Fibroblast of peridontal ligament (primary cell): Measurements from ENCODE around the gene FTCD.
"Not testable (repeated sequence)": the region's sequence is repeated elsewhere in the genome, so short reads cannot be mapped to it uniquely, and the experiment has no call there.

Experiments used
- DNase-seq: peaks from one replicate; pipeline ENCODE4 v3.0.0-alpha.2; 2010; ENCODE audit errors: extremely low read depth

Gene FTCD

DNA sequence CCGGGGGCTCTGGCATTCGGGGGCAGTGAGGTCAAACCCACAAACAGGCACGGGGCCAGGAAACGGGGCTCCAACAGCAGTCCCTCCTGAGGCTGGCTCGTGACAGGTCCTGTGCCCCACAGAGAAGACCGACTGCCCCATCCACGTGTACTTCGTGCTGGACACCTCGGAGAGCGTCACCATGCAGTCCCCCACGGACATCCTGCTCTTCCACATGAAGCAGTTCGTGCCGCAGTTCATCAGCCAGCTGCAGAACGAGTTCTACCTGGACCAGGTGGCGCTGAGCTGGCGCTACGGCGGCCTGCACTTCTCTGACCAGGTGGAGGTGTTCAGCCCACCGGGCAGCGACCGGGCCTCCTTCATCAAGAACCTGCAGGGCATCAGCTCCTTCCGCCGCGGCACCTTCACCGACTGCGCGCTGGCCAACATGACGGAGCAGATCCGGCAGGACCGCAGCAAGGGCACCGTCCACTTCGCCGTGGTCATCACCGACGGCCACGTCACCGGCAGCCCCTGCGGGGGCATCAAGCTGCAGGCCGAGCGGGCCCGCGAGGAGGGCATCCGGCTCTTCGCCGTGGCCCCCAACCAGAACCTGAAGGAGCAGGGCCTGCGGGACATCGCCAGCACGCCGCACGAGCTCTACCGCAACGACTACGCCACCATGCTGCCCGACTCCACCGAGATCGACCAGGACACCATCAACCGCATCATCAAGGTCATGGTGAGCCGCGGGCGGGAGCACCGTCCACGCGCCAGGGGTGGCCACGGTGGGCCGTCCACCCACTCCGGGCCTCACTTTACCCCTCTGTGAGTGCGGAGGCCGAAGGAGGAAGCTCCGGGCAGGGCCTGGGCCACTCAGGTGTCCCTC lies 43.3 kb downstream of the FTCD start:
- no peak for DNase-seq

GRCh38 chr21:46111193-46111571 lies 44.2 kb downstream of the FTCD start:
- DNase-seq = no peak

- DNase-seq = no peak
Measured at GRCh38 chr21:46110499-46111192, 44.7 kb downstream of the FTCD start.

- DNase-seq = no peak
Measured at GRCh38 chr21:46109313-46110221, 45.8 kb downstream of the FTCD start.

DNA sequence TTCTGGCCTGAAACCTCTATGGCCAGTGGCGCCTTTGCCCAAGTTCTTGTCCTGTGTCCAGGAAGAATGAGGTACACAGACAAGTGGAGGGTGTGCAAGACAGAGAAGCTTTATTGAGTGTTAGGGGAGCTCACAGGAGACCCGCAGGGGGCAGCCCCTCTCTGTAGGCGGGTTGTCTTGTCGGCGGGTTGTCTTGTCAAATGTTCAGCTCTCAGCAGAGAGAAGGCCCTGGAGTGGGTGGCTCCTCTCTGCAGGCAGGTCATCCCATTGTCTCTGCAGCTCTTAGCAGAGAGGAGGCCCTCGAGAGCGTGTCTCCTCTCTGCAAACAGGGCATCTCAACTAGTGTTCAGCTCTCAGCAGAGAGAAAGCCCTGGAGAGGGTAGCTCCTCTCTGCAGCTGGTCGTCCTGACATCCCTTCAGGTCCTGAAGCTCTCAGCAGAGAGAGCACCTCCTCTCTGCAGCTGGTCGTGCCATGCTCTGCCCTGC lies 46.5 kb downstream of the FTCD start:
- no peak for DNase-seq

DNA sequence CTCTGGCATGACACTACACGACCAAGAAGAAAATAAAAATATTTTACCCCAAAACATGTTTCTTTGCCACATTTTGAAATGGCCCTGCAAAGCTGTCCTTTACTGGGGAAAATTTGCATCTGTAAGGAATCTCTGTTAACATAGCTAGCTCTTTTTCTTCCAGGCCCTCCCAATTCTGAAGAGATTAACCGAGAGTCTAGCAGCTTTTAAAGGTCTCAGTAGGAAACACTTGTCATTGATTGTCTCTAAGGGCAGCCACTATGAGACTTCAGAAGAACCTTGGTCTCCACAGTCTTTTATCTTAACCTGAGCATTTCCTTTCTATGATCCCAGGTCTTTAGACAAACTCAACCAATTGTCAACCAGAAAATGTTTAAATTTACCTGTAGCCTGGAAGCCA lies 48.0 kb downstream of the FTCD start:
- not testable (repeated sequence) for DNase-seq

- DNase-seq = no peak
Measured at GRCh38 chr21:46104104-46104503, 51.3 kb downstream of the FTCD start.

DNA sequence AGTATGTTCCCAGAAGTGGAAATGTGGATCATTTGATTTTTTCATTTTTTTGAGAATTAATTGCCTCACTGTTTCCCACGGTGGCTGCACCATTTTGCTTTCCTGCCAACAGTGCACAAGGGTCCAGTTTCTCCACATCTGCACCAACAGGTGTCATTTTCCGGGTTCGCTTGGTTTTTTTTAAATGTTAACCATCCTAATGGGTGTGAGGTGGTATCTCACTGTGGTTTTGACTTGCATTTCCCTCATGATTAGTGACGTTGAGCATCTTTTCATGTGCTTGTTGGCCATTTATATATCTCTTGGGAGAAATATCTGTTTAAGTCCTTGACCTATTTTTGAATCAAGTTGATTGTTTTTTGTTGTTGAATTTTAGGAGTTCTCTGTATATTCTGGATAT lies 54.5 kb downstream of the FTCD start:
- no peak for DNase-seq

DNA sequence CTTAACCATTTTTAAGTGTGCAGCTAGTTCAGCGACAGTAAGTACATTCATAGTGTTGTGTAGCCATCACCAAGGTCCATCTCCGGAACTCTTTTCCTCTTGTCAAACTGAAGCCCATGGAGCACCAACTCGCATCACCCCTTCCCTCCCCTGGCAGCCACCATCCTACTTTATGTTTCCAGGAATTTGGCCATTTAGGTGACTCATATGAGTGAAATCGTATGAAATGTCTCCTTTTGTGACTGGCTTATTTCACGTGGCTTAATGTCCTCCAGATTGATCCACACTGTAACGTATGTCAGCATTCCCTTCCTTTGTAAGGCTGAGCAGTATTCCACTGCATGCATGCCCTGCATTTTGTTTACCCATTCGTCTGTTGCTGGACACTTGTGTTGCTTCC lies 55.0 kb downstream of the FTCD start:
- DNase-seq = peak; percentile 78

- DNase-seq = no peak
Measured at GRCh38 chr21:46100020-46100419, 55.4 kb downstream of the FTCD start.

DNA sequence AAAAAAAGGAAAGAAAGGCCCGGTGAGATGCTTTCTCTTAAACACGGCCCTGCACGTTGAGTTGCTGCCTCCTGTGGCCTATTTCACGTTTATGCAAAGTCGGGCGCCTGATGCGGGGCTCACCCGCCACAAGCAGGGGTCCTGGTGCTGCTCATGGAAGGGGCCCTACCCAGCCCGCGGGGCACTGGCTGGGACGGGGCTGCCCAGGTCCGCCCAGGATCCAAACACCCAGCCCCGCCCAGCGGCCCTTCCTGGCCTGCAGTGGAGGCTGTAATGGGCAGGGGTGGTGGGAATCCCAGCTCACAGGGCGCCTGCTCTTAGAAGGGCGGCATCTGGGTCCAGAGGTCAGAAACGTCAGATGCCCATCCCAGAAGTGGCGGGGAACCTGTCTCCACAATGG lies 55.9 kb downstream of the FTCD start:
- DNase-seq = peak; percentile 52

DNA sequence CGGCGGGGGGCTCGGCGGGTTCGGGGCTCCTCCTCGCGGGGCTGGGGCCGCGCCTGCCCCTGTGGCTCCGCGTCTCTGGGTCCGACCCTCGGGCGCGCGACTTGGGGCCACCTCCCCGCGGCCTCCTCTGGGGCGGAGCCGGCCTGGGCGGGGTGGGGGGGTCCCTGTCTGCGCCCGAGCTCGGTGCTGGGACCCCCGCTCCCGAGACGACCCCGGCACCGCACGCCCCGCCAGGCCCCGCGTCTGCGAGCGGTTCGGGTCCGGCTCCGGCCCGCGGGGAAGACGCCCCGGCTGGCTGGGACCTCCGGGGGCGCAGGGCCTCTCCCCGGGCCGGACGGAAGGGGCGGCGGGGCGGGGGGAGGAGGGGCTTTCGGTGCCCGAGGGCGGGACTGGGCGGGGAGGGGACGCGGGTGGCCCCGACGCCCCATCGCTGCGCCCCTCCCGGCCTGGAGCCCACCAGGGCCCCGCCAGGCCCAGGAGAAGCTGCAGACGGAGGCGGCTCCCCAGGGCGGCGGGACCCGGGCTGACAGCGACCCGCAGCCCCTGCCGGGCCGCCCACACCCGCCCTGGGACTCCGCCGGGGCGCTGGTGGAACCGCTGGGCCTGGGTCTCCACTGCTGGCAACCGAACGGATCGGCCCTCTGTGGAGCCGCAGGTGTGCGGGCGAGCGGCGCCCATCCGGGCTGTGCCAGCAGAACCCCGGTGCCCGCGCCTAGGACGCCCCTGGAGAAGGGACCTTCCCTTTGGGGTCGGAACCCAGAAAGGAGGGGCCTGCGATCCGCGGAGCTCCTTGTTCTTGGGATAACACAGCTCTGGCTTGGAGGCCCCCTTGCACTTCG lies 56.9 kb downstream of the FTCD start:
- no peak for DNase-seq

- peak; percentile 58 for DNase-seq
Measured at GRCh38 chr21:46097336-46098293, 57.8 kb downstream of the FTCD start, which contains the start of gene COL6A2. TSS of gene COL6A2 (plus strand) at chr21:46098112.

DNA sequence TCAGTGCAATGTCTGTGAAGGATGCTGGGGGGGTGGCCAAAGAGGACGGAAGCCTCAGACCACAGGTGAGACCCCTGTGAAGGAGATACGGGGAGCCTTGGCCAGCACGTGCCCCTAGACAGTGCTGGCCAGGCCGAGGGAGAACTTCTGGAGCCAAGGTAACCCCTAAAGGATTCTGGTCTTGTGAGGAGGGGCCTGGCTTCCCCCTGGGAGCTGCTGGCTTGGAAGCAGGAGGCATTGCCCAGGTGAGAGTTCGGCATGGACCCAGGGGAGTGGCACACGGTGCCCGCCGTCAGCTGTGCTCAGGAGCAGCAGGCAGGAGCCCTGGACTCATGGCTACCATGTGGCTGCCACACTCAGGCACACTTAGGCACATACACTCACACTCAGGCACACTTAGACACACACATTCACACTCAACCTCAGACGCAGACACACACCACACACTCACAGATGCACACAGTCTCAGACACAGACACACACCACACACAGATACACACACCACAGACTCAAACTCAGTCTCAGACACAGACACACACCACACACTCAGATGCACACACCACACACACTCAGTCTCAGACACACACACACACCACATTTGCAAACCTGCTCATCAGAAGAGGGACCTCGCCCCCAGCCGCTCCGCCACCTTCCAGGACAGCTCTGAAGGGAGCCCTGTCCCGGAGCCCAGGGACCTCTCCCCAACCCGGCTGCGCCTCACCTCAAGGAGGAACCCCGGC lies 58.6 kb downstream of the FTCD start:
- DNase-seq = no peak

GRCh38 chr21:46095814-46096595 lies 59.4 kb downstream of the FTCD start:
- no peak for DNase-seq

DNA sequence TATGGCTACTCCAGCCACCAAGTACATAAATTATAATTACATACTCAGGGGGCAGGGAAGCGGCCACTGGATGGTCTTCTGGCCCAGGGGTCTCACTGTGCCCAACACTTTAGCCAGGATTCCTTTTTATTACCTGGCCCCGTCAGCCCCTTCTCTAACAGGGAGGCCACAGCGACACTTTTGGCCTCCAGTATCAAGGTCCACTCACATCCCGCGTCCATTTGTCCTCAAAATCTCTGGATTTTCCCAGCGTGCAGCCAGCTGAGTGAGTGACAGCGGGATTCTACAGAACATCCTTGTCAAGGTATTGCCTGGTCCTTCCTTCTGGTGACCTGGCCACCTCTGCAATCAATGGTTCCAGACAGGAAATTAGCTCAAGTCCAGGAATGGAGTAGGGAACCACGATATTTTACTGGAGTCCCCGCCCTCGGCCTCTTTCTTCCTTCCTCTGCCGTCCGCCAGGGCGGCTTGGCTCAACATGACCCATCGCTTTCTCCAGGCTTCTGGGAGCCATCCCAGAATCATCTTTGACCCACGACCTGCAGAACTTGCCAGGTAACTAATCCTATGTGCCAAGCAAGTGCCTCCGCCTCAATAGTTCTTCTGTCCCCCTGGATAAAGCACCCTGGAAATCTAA lies 60.2 kb downstream of the FTCD start:
- DNase-seq = no peak

- DNase-seq = no peak
Measured at GRCh38 chr21:46094401-46095082, 60.8 kb downstream of the FTCD start.
